ENCODE results near the gene TMEM61. TPM values are rescaled to one million over a fixed set of nuclear protein-coding genes. Genes with fewer than 3 reads are reported as not detected.
"Not testable (repeated sequence)": the region's sequence is repeated elsewhere in the genome, so short reads cannot be mapped to it uniquely, and the experiment has no call there.

TMEM61 gene
- total RNA-seq, 2 experiments from 2014 or later = not detected

DNA sequence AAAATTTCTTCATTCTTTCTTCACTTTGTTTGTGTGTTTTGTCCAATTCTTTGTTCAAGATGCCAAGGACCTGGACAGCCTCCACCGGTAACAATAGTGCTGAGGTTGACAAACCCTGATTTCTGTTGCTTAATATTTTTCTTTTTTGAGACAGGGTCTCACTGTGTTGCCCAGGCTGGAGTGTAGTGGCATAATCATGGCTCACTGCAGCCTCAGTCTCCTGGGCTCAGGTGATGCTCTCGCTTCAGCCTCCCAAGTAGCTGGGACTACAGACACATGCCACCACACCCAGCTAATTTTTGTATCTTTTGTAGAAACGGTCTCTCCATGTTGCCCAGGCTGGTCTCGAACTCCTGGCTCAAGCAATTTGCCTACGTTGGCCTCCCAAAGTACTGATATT is 16.6 kb upstream of the TMEM61 start:
- H3K4me3 Mint-ChIP-seq; POLR2A ChIA-PET; H3K9me3 Mint-ChIP-seq; H3K27ac Mint-ChIP-seq; H3K36me3 Mint-ChIP-seq; H3K27me3 Mint-ChIP-seq; DNase-seq; intact Hi-C loops (cut with micrococcal nuclease); H3K4me1 Mint-ChIP-seq (ENCODE audit: low read depth): not testable (repeated sequence)
- CTCF ChIA-PET = interaction anchor here (1.4 to 1.8 kb wide), 2 partner anchors 13 to 33 kb away, joined by 5 to 6 read pairs; no protein-coding TSS in a partner anchor

GRCh38 chr1:54965624-54966340 is 14.6 kb upstream of the TMEM61 start:
- no peaks in the 10 kb centered on the region for H3K36me3 Mint-ChIP-seq
- peaks cover 8% of the 10 kb centered on the region for H3K4me1 Mint-ChIP-seq (ENCODE audit: low read depth)
- no peaks in the 10 kb centered on the region for H3K9me3 Mint-ChIP-seq
- POLR2A ChIA-PET = no interaction called here
- DNase-seq = no peak
- no peak overlapping the region for H3K4me3 Mint-ChIP-seq
- H3K27me3 Mint-ChIP-seq = peaks cover 20% of the 10 kb centered on the region
- CTCF ChIA-PET = interaction anchor here (0.8 to 1.2 kb wide), 7 partner anchors 15 to 56 kb away, joined by 3 to 11 read pairs (median 6); no protein-coding TSS in a partner anchor
- no peak overlapping the region for H3K27ac Mint-ChIP-seq
- intact Hi-C loops (cut with micrococcal nuclease) = no loop called here

GRCh38 chr1:54967372-54967771 is 13.1 kb upstream of the TMEM61 start:
- Mint-ChIP-seq H3K4me1 (ENCODE audit: low read depth) (peaks cover 15% of the 10 kb centered on the region), H3K36me3 (no peaks in the 10 kb centered on the region), H3K4me3 (no peak overlapping the region), H3K27me3 (peaks cover 27% of the 10 kb centered on the region), H3K27ac (no peak overlapping the region), H3K9me3 (no peaks in the 10 kb centered on the region)
- CTCF ChIA-PET = no interaction called here
- no peak for DNase-seq
- POLR2A ChIA-PET = no interaction called here
- intact Hi-C loops (cut with micrococcal nuclease) = no loop called here

DNA sequence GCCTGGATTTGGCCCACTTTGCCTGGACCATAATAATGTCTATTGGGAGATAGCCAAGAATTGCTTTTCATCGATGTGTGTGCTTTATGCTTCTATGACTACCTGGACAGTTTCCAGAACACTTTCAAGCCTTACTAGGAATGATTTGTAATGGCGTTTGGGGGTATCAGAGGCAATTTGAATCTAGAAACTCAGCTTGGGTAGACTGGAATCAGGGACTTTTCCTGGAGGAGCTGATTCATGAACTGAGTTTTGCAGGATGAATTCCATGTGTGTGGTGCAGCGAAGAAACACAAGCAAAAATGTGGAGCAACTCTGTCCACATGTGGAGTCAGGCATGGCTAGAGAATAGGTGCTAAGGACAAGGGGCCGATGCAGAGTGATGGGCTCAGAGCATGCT is 11.9 kb upstream of the TMEM61 start:
- Mint-ChIP-seq H3K9me3 (no peaks in the 10 kb centered on the region), H3K4me1 (ENCODE audit: low read depth) (peaks cover 15% of the 10 kb centered on the region), H3K36me3 (no peaks in the 10 kb centered on the region), H3K27me3 (peaks cover 34% of the 10 kb centered on the region), H3K4me3 (no peak overlapping the region), H3K27ac (no peak overlapping the region)
- POLR2A ChIA-PET = no interaction called here
- no peak for DNase-seq
- CTCF ChIA-PET = no interaction called here
- intact Hi-C loops (cut with micrococcal nuclease) = no loop called here

- DNase-seq = no peak
- Mint-ChIP-seq H3K27ac (no peak overlapping the region), H3K9me3 (no peaks in the 10 kb centered on the region), H3K4me3 (no peak overlapping the region), H3K4me1 (ENCODE audit: low read depth) (peaks cover 15% of the 10 kb centered on the region), H3K27me3 (peaks cover 38% of the 10 kb centered on the region), H3K36me3 (no peaks in the 10 kb centered on the region)
- POLR2A ChIA-PET = no interaction called here
- intact Hi-C loops (cut with micrococcal nuclease) = no loop called here
- CTCF ChIA-PET = no interaction called here
Measured at GRCh38 chr1:54969879-54970278, 10.5 kb upstream of the TMEM61 start.

- Mint-ChIP-seq H3K27ac (no peak overlapping the region), H3K4me1 (ENCODE audit: low read depth) (peaks cover 13% of the 10 kb centered on the region), H3K9me3 (no peaks in the 10 kb centered on the region), H3K36me3 (no peaks in the 10 kb centered on the region), H3K4me3 (no peak overlapping the region), H3K27me3 (peaks cover 43% of the 10 kb centered on the region)
- intact Hi-C loops (cut with micrococcal nuclease) = no loop called here
- CTCF ChIA-PET = interaction anchor here (0.9 kb wide), 1 partner anchor 26 kb away, joined by 4 read pairs; no protein-coding TSS in a partner anchor
- POLR2A ChIA-PET = no interaction called here
- DNase-seq = no peak
Measured at GRCh38 chr1:54970901-54971300, 9.5 kb upstream of the TMEM61 start.

- intact Hi-C loops (cut with micrococcal nuclease) = no loop called here
- H3K27me3 Mint-ChIP-seq = peaks cover 43% of the 10 kb centered on the region
- H3K36me3 Mint-ChIP-seq = no peaks in the 10 kb centered on the region
- H3K4me1 Mint-ChIP-seq (ENCODE audit: low read depth) = peaks cover 10% of the 10 kb centered on the region
- ChIA-PET CTCF (interaction anchor here (0.9 kb wide), 1 partner anchor 26 kb away, joined by 4 read pairs; no protein-coding TSS in a partner anchor), POLR2A (no interaction called here)
- H3K4me3 Mint-ChIP-seq = no peak overlapping the region
- peak; percentile 14 for DNase-seq
- no peaks in the 10 kb centered on the region for H3K9me3 Mint-ChIP-seq
- no peak overlapping the region for H3K27ac Mint-ChIP-seq
Measured at GRCh38 chr1:54971317-54971791, 9.1 kb upstream of the TMEM61 start.

GRCh38 chr1:54972436-54972835 is 8.0 kb upstream of the TMEM61 start:
- no peak for DNase-seq
- Mint-ChIP-seq H3K27ac (no peak overlapping the region), H3K27me3 (peaks cover 38% of the 10 kb centered on the region), H3K4me3 (no peak overlapping the region), H3K36me3 (no peaks in the 10 kb centered on the region), H3K9me3 (no peaks in the 10 kb centered on the region), H3K4me1 (ENCODE audit: low read depth) (peaks cover 7% of the 10 kb centered on the region)
- POLR2A ChIA-PET = no interaction called here
- CTCF ChIA-PET = interaction anchor here (1.4 kb wide), 1 partner anchor 27 kb away, joined by 10 read pairs; no protein-coding TSS in a partner anchor
- intact Hi-C loops (cut with micrococcal nuclease) = no loop called here

- CTCF ChIA-PET = interaction anchor here (1.4 kb wide), 2 partner anchors 23 to 28 kb away, joined by 3 to 10 read pairs; no protein-coding TSS in a partner anchor
- Mint-ChIP-seq H3K27me3 (peaks cover 42% of the 10 kb centered on the region), H3K36me3 (no peaks in the 10 kb centered on the region), H3K4me1 (ENCODE audit: low read depth) (peaks cover 7% of the 10 kb centered on the region), H3K4me3 (no peak overlapping the region), H3K9me3 (no peaks in the 10 kb centered on the region), H3K27ac (no peak overlapping the region)
- DNase-seq = no peak
- POLR2A ChIA-PET = no interaction called here
- intact Hi-C loops (cut with micrococcal nuclease) = no loop called here
Measured at GRCh38 chr1:54973205-54973921, 7.1 kb upstream of the TMEM61 start.

DNA sequence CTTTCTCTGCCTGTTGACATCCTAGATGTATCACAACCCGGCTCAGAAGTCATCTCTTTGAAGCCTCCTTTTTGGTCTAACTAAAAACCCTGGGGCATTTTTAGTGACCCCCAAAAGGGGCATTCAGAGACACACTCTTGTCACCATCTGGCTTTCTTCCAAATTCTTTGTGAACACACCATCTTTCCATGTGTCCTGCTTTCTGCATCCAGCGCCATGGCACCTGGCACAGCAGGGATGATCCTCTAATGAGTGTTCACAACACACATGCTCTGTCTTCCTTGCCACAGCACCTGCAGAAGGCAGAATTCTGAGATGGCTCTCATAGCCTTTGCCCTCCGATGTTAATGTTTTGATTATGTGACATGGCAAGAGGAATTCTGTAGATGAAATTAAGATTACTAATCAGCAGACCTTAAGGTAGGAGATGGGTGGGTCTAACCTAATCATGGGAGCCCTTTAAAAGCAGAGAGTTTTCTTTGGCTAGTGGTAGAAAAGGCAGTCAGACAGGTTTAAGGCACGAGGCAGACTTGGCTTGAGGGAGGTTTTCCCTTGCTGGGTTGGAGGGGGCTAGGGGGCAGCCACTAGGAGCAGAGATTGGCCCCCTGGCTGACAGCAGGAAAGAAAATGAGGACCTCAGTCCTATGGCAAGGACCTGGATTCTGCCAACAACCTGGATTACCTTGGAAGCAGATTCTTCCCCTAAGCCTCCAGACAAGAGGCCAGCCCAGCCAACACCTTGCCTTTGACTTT is 4.9 kb upstream of the TMEM61 start:
- ChIA-PET CTCF (no interaction called here), POLR2A (no interaction called here)
- Mint-ChIP-seq H3K36me3 (no peaks in the 10 kb centered on the region), H3K27me3 (peaks cover 40% of the 10 kb centered on the region), H3K27ac (no peak overlapping the region), H3K4me1 (ENCODE audit: low read depth) (peaks cover 7% of the 10 kb centered on the region), H3K9me3 (no peaks in the 10 kb centered on the region), H3K4me3 (no peak overlapping the region)
- DNase-seq = no peak
- intact Hi-C loops (cut with micrococcal nuclease) = no loop called here

DNA sequence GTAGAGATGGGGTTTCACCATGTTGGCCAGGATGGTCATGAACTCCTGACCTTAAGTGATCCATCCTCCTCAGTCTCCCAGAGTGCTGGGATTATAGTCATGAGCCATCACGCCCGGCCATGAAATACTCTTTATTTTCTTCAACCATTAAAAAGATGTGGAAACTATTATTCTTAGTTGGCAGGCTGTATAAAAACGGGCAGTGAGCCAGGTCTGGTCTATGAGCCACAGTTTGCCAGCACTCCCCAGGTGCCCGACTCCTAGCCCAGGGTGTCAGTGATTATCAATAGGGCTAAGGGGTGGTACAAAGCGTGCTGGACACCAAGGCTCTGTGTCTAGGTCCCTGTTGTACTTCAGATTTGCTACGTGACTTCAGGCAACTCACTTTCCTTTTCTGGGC is 3.7 kb upstream of the TMEM61 start:
- H3K4me3 Mint-ChIP-seq = no peak overlapping the region
- H3K27me3 Mint-ChIP-seq = peaks cover 37% of the 10 kb centered on the region
- no peak for DNase-seq
- intact Hi-C loops (cut with micrococcal nuclease) = no loop called here
- no peaks in the 10 kb centered on the region for H3K9me3 Mint-ChIP-seq
- no peaks in the 10 kb centered on the region for H3K36me3 Mint-ChIP-seq
- H3K27ac Mint-ChIP-seq = no peak overlapping the region
- CTCF ChIA-PET = interaction anchor here (0.6 kb wide), 1 partner anchor 20 kb away, joined by 3 read pairs; no protein-coding TSS in a partner anchor
- no peaks in the 10 kb centered on the region for H3K4me1 Mint-ChIP-seq (ENCODE audit: low read depth)
- POLR2A ChIA-PET = no interaction called here
